ENCODE data around the gene VPS51.

Gene VPS51

GRCh38 chr11:65089621-65090020, 6.4 kb upstream of the VPS51 start:
- TF ChIP-seq CTCF (IDR thresholded peaks at IDR 0.05; ENCODE audit: insufficient read depth, low read depth, low read length, missing control alignments): no peak
- no peak for DNase-seq (ENCODE audit: low read depth)
- no peak overlapping the region for H3K4me3 ChIP-seq (ENCODE audit: low read depth, low read length)

GRCh38 chr11:65090628-65091027, 5.4 kb upstream of the VPS51 start:
- H3K4me3 ChIP-seq (ENCODE audit: low read depth, low read length): no peak overlapping the region
- no peak for TF ChIP-seq CTCF (IDR thresholded peaks at IDR 0.05; ENCODE audit: insufficient read depth, low read depth, low read length, missing control alignments)
- DNase-seq (ENCODE audit: low read depth): no peak

- peak overlapping the region; percentile 76 for H3K4me3 ChIP-seq (ENCODE audit: low read depth, low read length)
- DNase-seq (ENCODE audit: low read depth): no peak
- TF ChIP-seq CTCF (IDR thresholded peaks at IDR 0.05; ENCODE audit: insufficient read depth, low read depth, low read length, missing control alignments): no peak
Observed at GRCh38 chr11:65095427-65095826, 587 bp upstream of the VPS51 start.

GRCh38 chr11:65096926-65097325, 912 bp downstream of the VPS51 start:
- TF ChIP-seq CTCF (IDR thresholded peaks at IDR 0.05; ENCODE audit: insufficient read depth, low read depth, low read length, missing control alignments): no peak
- peak overlapping the region; percentile 76 for H3K4me3 ChIP-seq (ENCODE audit: low read depth, low read length)
- DNase-seq (ENCODE audit: low read depth): no peak

GRCh38 chr11:65100674-65101350, 4.8 kb downstream of the VPS51 start:
- no peak overlapping the region for H3K4me3 ChIP-seq (ENCODE audit: low read depth, low read length)
- DNase-seq (ENCODE audit: low read depth): no peak
- TF ChIP-seq CTCF (IDR thresholded peaks at IDR 0.05; ENCODE audit: insufficient read depth, low read depth, low read length, missing control alignments): peak; percentile 6

- DNase-seq (ENCODE audit: low read depth): no peak
- H3K4me3 ChIP-seq (ENCODE audit: low read depth, low read length): no peak overlapping the region
- no peak for TF ChIP-seq CTCF (IDR thresholded peaks at IDR 0.05; ENCODE audit: insufficient read depth, low read depth, low read length, missing control alignments)
Observed at GRCh38 chr11:65102142-65103095, 6.4 kb downstream of the VPS51 start.
